Activated CD4-positive, alpha-beta T cell treated with anti-CD3 and anti-CD28 coated beads for 36 hours (primary cell): ENCODE measurements around the gene FNDC3B. TPM values are rescaled to one million over a fixed set of nuclear protein-coding genes. Genes with fewer than 3 reads are reported as not detected.

Experiments used
- ATAC-seq: fragments of 200-7000 bp; cut with Tn5 transposase; one replicate; pipeline ENCODE4 v1.10.0; 2021; ENCODE audit warnings: mild to moderate bottlenecking, moderate library complexity
- CTCF ChIA-PET: fragments of 350-600 bp; sonication (Branson Sonifier 250); formaldehyde crosslinking; loops from one replicate; lab custom pipeline; 2021; ENCODE audit warnings: antibody characterized with exemption; lab: Charles Lee
- POLR2A ChIA-PET: fragments of 350-600 bp; sonication (Branson Sonifier 250); formaldehyde crosslinking; loops from one replicate; lab custom pipeline; 2021; ENCODE audit warnings: antibody characterized with exemption, inconsistent platforms; lab: Charles Lee
- DNase-seq: peaks from one replicate; pipeline ENCODE4 v3.0.0-alpha.2; 2020
- H3K27ac Mint-ChIP-seq: one replicate; pipeline ENCODE4 v1.8.0; 2021; ENCODE audit warnings: mixed read lengths
- H3K27me3 Mint-ChIP-seq: one replicate; pipeline ENCODE4 v1.8.0; 2021; ENCODE audit warnings: mixed read lengths
- H3K36me3 Mint-ChIP-seq: one replicate; pipeline ENCODE4 v1.8.0; 2021; ENCODE audit warnings: low read depth, mixed read lengths
- H3K4me1 Mint-ChIP-seq: one replicate; pipeline ENCODE4 v1.8.0; 2021; ENCODE audit warnings: mixed read lengths
- H3K4me3 Mint-ChIP-seq: one replicate; pipeline ENCODE4 v1.8.0; 2021; ENCODE audit warnings: mild to moderate bottlenecking, moderate library complexity, mixed read lengths
- H3K9me3 Mint-ChIP-seq: one replicate; pipeline ENCODE4 v1.8.0; 2021; ENCODE audit warnings: low read depth, mixed read lengths
- intact Hi-C, 2 experiments: fragments of 100-400 bp; cut with DNase I in 1 of 2; cut with micrococcal nuclease in 1 of 2; formaldehyde crosslinking; loops; one replicate each; pipeline versions ENCODE4 v1.14.2 to v1.15.1; 2022 to 2024; cut with DNase I, micrococcal nuclease
- total RNA-seq, 2 experiments: library from RNA; stranded (reverse); gene quantifications; one replicate each; pipeline ENCODE4 v1.2.3, GENCODE V29; 2021

Gene FNDC3B
- total RNA-seq, 2 experiments from 2014 or later: 10.5 to 14.2 TPM

GRCh38 chr3:172170073-172170709, 130.8 kb downstream of the FNDC3B start:
- H3K36me3 Mint-ChIP-seq: no peaks in the 10 kb centered on the region
- ATAC-seq (no peak), DNase-seq (no peak)
- H3K27ac Mint-ChIP-seq: no peak overlapping the region
- ChIA-PET CTCF (interaction anchor here (0.6 to 1.1 kb wide), 4 partner anchors 32 to 126 kb away, joined by 3 to 4 read pairs (median 3); no protein-coding TSS in a partner anchor), POLR2A (no interaction called here)
- H3K9me3 Mint-ChIP-seq: peaks cover 3% of the 10 kb centered on the region
- no peak overlapping the region for H3K4me3 Mint-ChIP-seq
- peaks cover 10% of the 10 kb centered on the region for H3K4me1 Mint-ChIP-seq
- no peaks in the 10 kb centered on the region for H3K27me3 Mint-ChIP-seq
- intact Hi-C loops: no loop called here

- Mint-ChIP-seq H3K27ac (no peak overlapping the region), H3K4me1 (peaks cover 10% of the 10 kb centered on the region), H3K4me3 (no peak overlapping the region), H3K9me3 (peaks cover 3% of the 10 kb centered on the region), H3K27me3 (no peaks in the 10 kb centered on the region), H3K36me3 (no peaks in the 10 kb centered on the region)
- no peak for ATAC-seq
- POLR2A ChIA-PET: no interaction called here
- no peak for DNase-seq
- CTCF ChIA-PET: interaction anchor here (1.1 kb wide), 1 partner anchor 63 kb away, joined by 3 read pairs; no protein-coding TSS in a partner anchor
- intact Hi-C loops: no loop called here
Measured at GRCh38 chr3:172170841-172171240, 131.5 kb downstream of the FNDC3B start.

- Mint-ChIP-seq H3K27ac (no peak overlapping the region), H3K9me3 (peaks cover 3% of the 10 kb centered on the region), H3K4me1 (peaks cover 10% of the 10 kb centered on the region), H3K36me3 (no peaks in the 10 kb centered on the region), H3K4me3 (no peak overlapping the region), H3K27me3 (no peaks in the 10 kb centered on the region)
- ChIA-PET CTCF (no interaction called here), POLR2A (no interaction called here)
- no peak for DNase-seq
- intact Hi-C loops: no loop called here
- ATAC-seq: no peak
Measured at GRCh38 chr3:172171396-172172075, 132.2 kb downstream of the FNDC3B start.

- DNase-seq (peak; percentile 23), ATAC-seq (no peak)
- intact Hi-C loops: no loop called here
- peaks cover 10% of the 10 kb centered on the region for H3K4me1 Mint-ChIP-seq
- POLR2A ChIA-PET: no interaction called here
- H3K36me3 Mint-ChIP-seq: no peaks in the 10 kb centered on the region
- H3K27ac Mint-ChIP-seq: no peak overlapping the region
- CTCF ChIA-PET: interaction anchor here (0.6 to 1.1 kb wide), 2 partner anchors 13 to 1069 kb away, joined by 3 read pairs; no protein-coding TSS in a partner anchor
- peaks cover 3% of the 10 kb centered on the region for H3K9me3 Mint-ChIP-seq
- H3K27me3 Mint-ChIP-seq: no peaks in the 10 kb centered on the region
- H3K4me3 Mint-ChIP-seq: no peak overlapping the region
Measured at GRCh38 chr3:172173316-172174254, 134.2 kb downstream of the FNDC3B start.

- Mint-ChIP-seq H3K9me3 (peaks cover 3% of the 10 kb centered on the region), H3K36me3 (no peaks in the 10 kb centered on the region), H3K27me3 (no peaks in the 10 kb centered on the region), H3K27ac (no peak overlapping the region), H3K4me1 (peaks cover 10% of the 10 kb centered on the region), H3K4me3 (no peak overlapping the region)
- DNase-seq: no peak
- ChIA-PET POLR2A (no interaction called here), CTCF (interaction anchor here (1.1 kb wide), 1 partner anchor 12 kb away, joined by 3 read pairs; no protein-coding TSS in a partner anchor)
- ATAC-seq: no peak
- intact Hi-C loops: no loop called here
Measured at GRCh38 chr3:172174513-172175253, 135.3 kb downstream of the FNDC3B start.

- CTCF ChIA-PET: no interaction called here
- intact Hi-C loops: no loop called here
- H3K9me3 Mint-ChIP-seq: peaks cover 3% of the 10 kb centered on the region
Measured at GRCh38 chr3:172175254-172175599, 135.8 kb downstream of the FNDC3B start.

GRCh38 chr3:172176061-172176770, 136.8 kb downstream of the FNDC3B start:
- H3K27ac Mint-ChIP-seq: no peak overlapping the region
- DNase-seq (no peak), ATAC-seq (no peak)
- H3K27me3 Mint-ChIP-seq: no peaks in the 10 kb centered on the region
- ChIA-PET POLR2A (no interaction called here), CTCF (no interaction called here)
- H3K4me3 Mint-ChIP-seq: no peak overlapping the region
- peaks cover 3% of the 10 kb centered on the region for H3K9me3 Mint-ChIP-seq
- intact Hi-C loops: no loop called here
- peaks cover 13% of the 10 kb centered on the region for H3K4me1 Mint-ChIP-seq
- no peaks in the 10 kb centered on the region for H3K36me3 Mint-ChIP-seq

More at GRCh38 chr3:172175254-172175599, 135.8 kb downstream of the FNDC3B start:
- peaks cover 10% of the 10 kb centered on the region for H3K4me1 Mint-ChIP-seq
- no peak for DNase-seq
- H3K27ac Mint-ChIP-seq: no peak overlapping the region
- POLR2A ChIA-PET: no interaction called here
- no peaks in the 10 kb centered on the region for H3K36me3 Mint-ChIP-seq
- no peak for ATAC-seq
- no peak overlapping the region for H3K4me3 Mint-ChIP-seq
- no peaks in the 10 kb centered on the region for H3K27me3 Mint-ChIP-seq

GRCh38 chr3:172177046-172177445, 137.7 kb downstream of the FNDC3B start:
- no peak for ATAC-seq
- CTCF ChIA-PET: interaction anchor here (0.9 kb wide), 1 partner anchor 14 kb away, joined by 3 read pairs; no protein-coding TSS in a partner anchor
- H3K27me3 Mint-ChIP-seq: no peaks in the 10 kb centered on the region

GRCh38 chr3:172177803-172178316, 138.5 kb downstream of the FNDC3B start:
- no peak overlapping the region for H3K4me3 Mint-ChIP-seq
- CTCF ChIA-PET: interaction anchor here (0.6 to 0.9 kb wide), 2 partner anchors 14 to 94 kb away, joined by 3 read pairs; no protein-coding TSS in a partner anchor
- H3K4me1 Mint-ChIP-seq: peaks cover 21% of the 10 kb centered on the region
- H3K27ac Mint-ChIP-seq: no peak overlapping the region
- H3K36me3 Mint-ChIP-seq: no peaks in the 10 kb centered on the region
- H3K27me3 Mint-ChIP-seq: no peaks in the 10 kb centered on the region
- intact Hi-C loops: no loop called here
- H3K9me3 Mint-ChIP-seq: peaks cover 3% of the 10 kb centered on the region
- ATAC-seq (no peak), DNase-seq (no peak)
- POLR2A ChIA-PET: no interaction called here

More at GRCh38 chr3:172177046-172177445, 137.7 kb downstream of the FNDC3B start:
- peaks cover 15% of the 10 kb centered on the region for H3K4me1 Mint-ChIP-seq
- POLR2A ChIA-PET: no interaction called here
- intact Hi-C loops: no loop called here
- H3K27ac Mint-ChIP-seq: no peak overlapping the region
- H3K9me3 Mint-ChIP-seq: peaks cover 3% of the 10 kb centered on the region
- no peak overlapping the region for H3K4me3 Mint-ChIP-seq
- no peak for DNase-seq
- H3K36me3 Mint-ChIP-seq: no peaks in the 10 kb centered on the region

- ATAC-seq: no peak
- Mint-ChIP-seq H3K27me3 (no peaks in the 10 kb centered on the region), H3K27ac (no peak overlapping the region), H3K36me3 (no peaks in the 10 kb centered on the region), H3K4me3 (no peak overlapping the region), H3K4me1 (peaks cover 17% of the 10 kb centered on the region), H3K9me3 (no peaks in the 10 kb centered on the region)
- intact Hi-C loops: no loop called here
- no peak for DNase-seq
- ChIA-PET POLR2A (no interaction called here), CTCF (interaction anchor here (0.6 kb wide), 1 partner anchor 95 kb away, joined by 3 read pairs; no protein-coding TSS in a partner anchor)
Measured at GRCh38 chr3:172179680-172180399, 140.5 kb downstream of the FNDC3B start.
